Measurements from ENCODE around the gene SV2C.

Gene SV2C

GRCh38 chr5:76245590-76245989 is 162.4 kb downstream of the SV2C start:
- Histone ChIP-seq H3K27ac (ENCODE audit: low read length) (no peak overlapping the region), H3K4me1 (ENCODE audit: low read length) (no peaks in the 10 kb centered on the region), H3K9me3 (replicated peaks; ENCODE audit: insufficient read depth, low read length) (no peaks in the 10 kb centered on the region), H3K9ac (ENCODE audit: low read length) (no peak overlapping the region), H3K79me2 (ENCODE audit: low read length) (no peaks in the 10 kb centered on the region), H3K4me2 (ENCODE audit: low read depth, low read length) (no peak overlapping the region), H3F3A (ENCODE audit: insufficient read depth, low read length) (no peaks in the 10 kb centered on the region; the same call in 1 of the 2 replicates), H3K36me3 (replicated peaks; ENCODE audit: insufficient read depth, low read length) (no peaks in the 10 kb centered on the region), H3K9me2 (replicated peaks; ENCODE audit: insufficient read depth, low read length) (no peaks in the 10 kb centered on the region), H2AFZ (ENCODE audit: low read length) (no peak overlapping the region), H3K27me3 (replicated peaks; ENCODE audit: insufficient read depth, low read length) (no peaks in the 10 kb centered on the region), H4K20me1 (ENCODE audit: insufficient read depth, low read length) (no peaks in the 10 kb centered on the region), H3K4me3 (ENCODE audit: low read length) (no peak overlapping the region)
- no peak for TF ChIP-seq EZH2 (optimal IDR thresholded peaks at IDR 0.05; ENCODE audit: low read depth, low read length)
- TF ChIP-seq CTCF (IDR thresholded peaks at IDR 0.05; ENCODE audit: low read length) = no peak
- no peak for TF ChIP-seq EZH2phosphoT487 (IDR thresholded peaks at IDR 0.05; ENCODE audit: low read length)
- DNase-seq = no peak

GRCh38 chr5:76249621-76250020 is 166.4 kb downstream of the SV2C start:
- Histone ChIP-seq H4K20me1 (ENCODE audit: insufficient read depth, low read length) (no peaks in the 10 kb centered on the region), H3K79me2 (ENCODE audit: low read length) (no peaks in the 10 kb centered on the region), H3K4me2 (ENCODE audit: low read depth, low read length) (no peak overlapping the region), H3K27ac (ENCODE audit: low read length) (no peak overlapping the region), H3F3A (ENCODE audit: insufficient read depth, low read length) (no peaks in the 10 kb centered on the region; the same call in 1 of the 2 replicates), H2AFZ (ENCODE audit: low read length) (no peak overlapping the region), H3K4me3 (ENCODE audit: low read length) (no peak overlapping the region), H3K9ac (ENCODE audit: low read length) (no peak overlapping the region), H3K36me3 (replicated peaks; ENCODE audit: insufficient read depth, low read length) (no peaks in the 10 kb centered on the region), H3K4me1 (ENCODE audit: low read length) (no peaks in the 10 kb centered on the region), H3K9me2 (replicated peaks; ENCODE audit: insufficient read depth, low read length) (no peaks in the 10 kb centered on the region), H3K27me3 (replicated peaks; ENCODE audit: insufficient read depth, low read length) (no peaks in the 10 kb centered on the region), H3K9me3 (replicated peaks; ENCODE audit: insufficient read depth, low read length) (no peaks in the 10 kb centered on the region)
- no peak for DNase-seq
- TF ChIP-seq EZH2phosphoT487 (IDR thresholded peaks at IDR 0.05; ENCODE audit: low read length) (no peak), EZH2 (optimal IDR thresholded peaks at IDR 0.05; ENCODE audit: low read depth, low read length) (no peak), CTCF (IDR thresholded peaks at IDR 0.05; ENCODE audit: low read length) (no peak)

- no peaks in the 10 kb centered on the region for H3K4me1 ChIP-seq (ENCODE audit: low read length)
- no peaks in the 10 kb centered on the region for H4K20me1 ChIP-seq (ENCODE audit: insufficient read depth, low read length)
- no peak for DNase-seq
- no peak overlapping the region for H2AFZ ChIP-seq (ENCODE audit: low read length)
- TF ChIP-seq EZH2phosphoT487 (IDR thresholded peaks at IDR 0.05; ENCODE audit: low read length) (no peak), CTCF (IDR thresholded peaks at IDR 0.05; ENCODE audit: low read length) (no peak), EZH2 (optimal IDR thresholded peaks at IDR 0.05; ENCODE audit: low read depth, low read length) (no peak)
- H3K27me3 ChIP-seq (replicated peaks; ENCODE audit: insufficient read depth, low read length) = no peaks in the 10 kb centered on the region
- H3K9ac ChIP-seq (ENCODE audit: low read length) = no peak overlapping the region
- no peak overlapping the region for H3K4me3 ChIP-seq (ENCODE audit: low read length)
- H3K27ac ChIP-seq (ENCODE audit: low read length) = no peak overlapping the region
- no peaks in the 10 kb centered on the region for H3K9me3 ChIP-seq (replicated peaks; ENCODE audit: insufficient read depth, low read length)
- H3F3A ChIP-seq (ENCODE audit: insufficient read depth, low read length) = no peaks in the 10 kb centered on the region; the same call in 1 of the 2 replicates
- no peaks in the 10 kb centered on the region for H3K79me2 ChIP-seq (ENCODE audit: low read length)
- no peak overlapping the region for H3K4me2 ChIP-seq (ENCODE audit: low read depth, low read length)
- no peaks in the 10 kb centered on the region for H3K36me3 ChIP-seq (replicated peaks; ENCODE audit: insufficient read depth, low read length)
- no peaks in the 10 kb centered on the region for H3K9me2 ChIP-seq (replicated peaks; ENCODE audit: insufficient read depth, low read length)
Observed at GRCh38 chr5:76250463-76250862, 167.3 kb downstream of the SV2C start.
